Neuronal stem cell (in vitro differentiated cells): Measurements from ENCODE around the gene CBL.
A peak's percentile ranks its signal among the peaks of the same experiment; 100 is the strongest.

Experiments
- DNase-seq: peaks from one replicate; pipeline ENCODE4 v3.0.0-alpha.2; 2013; ENCODE audit warnings: low spot score
- H2AFZ ChIP-seq: one replicate; pipeline ENCODE4 v1.6.1; 2013; ENCODE audit warnings: mild to moderate bottlenecking, low read length, inconsistent platforms
- H2AK5ac ChIP-seq: 2 replicates; pipeline ENCODE4 v1.6.1; 2013; ENCODE audit warnings: low read depth, mild to moderate bottlenecking, inconsistent platforms, low read length, moderate library complexity, mixed read lengths
- H2BK120ac ChIP-seq: 2 replicates; pipeline ENCODE4 v1.6.1; 2013; ENCODE audit warnings: low read depth, mild to moderate bottlenecking, inconsistent platforms, low read length, moderate library complexity, mixed read lengths
- H2BK12ac ChIP-seq: one replicate; pipeline ENCODE4 v1.6.1; 2013; ENCODE audit warnings: low read length, inconsistent platforms
- H2BK15ac ChIP-seq: 2 replicates; pipeline ENCODE4 v1.6.1; 2013; ENCODE audit warnings: mild to moderate bottlenecking, low read length, inconsistent platforms, mixed read lengths
- H2BK5ac ChIP-seq: one replicate; pipeline ENCODE4 v1.6.1; 2013; ENCODE audit warnings: inconsistent platforms, mild to moderate bottlenecking, low read length, moderate library complexity
- H3K14ac ChIP-seq: one replicate; pipeline ENCODE4 v1.6.1; 2013; ENCODE audit warnings: low read length, inconsistent platforms
- H3K18ac ChIP-seq: 2 replicates; pipeline ENCODE4 v1.6.1; 2013; ENCODE audit warnings: low read length, inconsistent platforms
- H3K23ac ChIP-seq: 2 replicates; pipeline ENCODE4 v1.6.1; 2013; ENCODE audit warnings: low read depth, mild to moderate bottlenecking, mixed read lengths, low read length, inconsistent platforms; ENCODE audit not compliant: poor library complexity
- H3K27ac ChIP-seq: replicated peaks from 3 replicates; pipeline ENCODE4 v1.5.1; 2013; ENCODE audit warnings: low read length, inconsistent platforms
- H3K27me3 ChIP-seq, 3 experiments: 2 replicates each; pipeline ENCODE4 v1.6.1; 2013; ENCODE audit warnings: low read length in 3 of 3, mild to moderate bottlenecking in 2 of 3, inconsistent platforms in 1 of 3, low read depth in 1 of 3, mixed read lengths in 1 of 3, moderate library complexity in 1 of 3; ENCODE audit not compliant: control insufficient read depth in 3 of 3, insufficient read depth in 3 of 3
- H3K36me3 ChIP-seq, 2 donors: replicated peaks in 1 of 2; 2 replicates each; pipeline ENCODE4 v1.6.1; 2013; ENCODE audit warnings: low read length in 2 of 2; ENCODE audit not compliant: control insufficient read depth in 2 of 2, insufficient read depth in 2 of 2
- H3K4ac ChIP-seq: 2 replicates; pipeline ENCODE4 v1.6.1; 2013; ENCODE audit warnings: inconsistent platforms, mild to moderate bottlenecking, low read length, moderate library complexity
- H3K4me1 ChIP-seq, 2 donors: 1 replicate in 1 of 2; 2 replicates in 1 of 2; pipeline ENCODE4 v1.6.1; 2013; ENCODE audit warnings: low read length in 2 of 2, low read depth in 1 of 2; ENCODE audit not compliant: control insufficient read depth in 2 of 2, insufficient read depth in 1 of 2
- H3K4me2 ChIP-seq: one replicate; pipeline ENCODE4 v1.6.1; 2013; ENCODE audit warnings: mild to moderate bottlenecking, low read length, inconsistent platforms; ENCODE audit not compliant: insufficient read depth, poor library complexity, severe bottlenecking
- H3K4me3 ChIP-seq, 2 donors: 2 replicates each; pipeline ENCODE4 v1.5.1; 2013; ENCODE audit warnings: low read length in 2 of 2, mild to moderate bottlenecking in 2 of 2, inconsistent platforms in 1 of 2, moderate library complexity in 1 of 2
- H3K79me1 ChIP-seq: one replicate; pipeline ENCODE4 v1.6.1; 2013; ENCODE audit warnings: low read depth, mild to moderate bottlenecking, inconsistent platforms, low read length, moderate library complexity
- H3K9ac ChIP-seq: one replicate; pipeline ENCODE4 v1.6.1; 2013; ENCODE audit warnings: mild to moderate bottlenecking, low read depth, low read length, inconsistent platforms; ENCODE audit not compliant: poor library complexity
- H3K9me3 ChIP-seq, 2 donors: replicated peaks in 1 of 2; 2 replicates each; pipeline versions ENCODE3 to v1.6.1; 2013; ENCODE audit warnings: low read length in 2 of 2, mild to moderate bottlenecking in 2 of 2, inconsistent platforms in 1 of 2, low read depth in 1 of 2, mixed read lengths in 1 of 2, moderate library complexity in 1 of 2; ENCODE audit not compliant: control insufficient read depth in 2 of 2, insufficient read depth in 1 of 2
- H4K8ac ChIP-seq: one replicate; pipeline ENCODE4 v1.6.1; 2013; ENCODE audit warnings: low read depth, mild to moderate bottlenecking, inconsistent platforms, low read length, moderate library complexity
- H4K91ac ChIP-seq: one replicate; pipeline ENCODE4 v1.6.1; 2013; ENCODE audit warnings: low read length, low read depth, mild to moderate bottlenecking, inconsistent platforms; ENCODE audit not compliant: poor library complexity
- WGBS, 2 donors: extraction: QIAGEN DNeasy Blood & Tissue Kit; methylation state at CpG; one replicate each; pipeline ENCODE4 v1.1.7; 2013; ENCODE audit warnings: missing lambda C conversion rate in 2 of 2, mixed read lengths in 1 of 2; ENCODE audit not compliant: insufficient read length in 2 of 2, insufficient replicate concordance in 1 of 2; ENCODE audit errors: extremely low coverage in 2 of 2; 5-methylcytosine and 5-hydroxymethylcytosine counted together

CBL gene

GRCh38 chr11:119341222-119342022 is 135.3 kb downstream of the CBL start:
- Histone ChIP-seq H2BK15ac (peak overlapping the region; percentile 91), H3K27me3 (peaks cover 6 to 58% (median 35%) of the 10 kb centered on the region in 3 experiments), H3K79me1 (peaks cover 3% of the 10 kb centered on the region), H2BK120ac (no peak overlapping the region), H3K4me2 (no peak overlapping the region), H2AK5ac (peak overlapping the region; percentile 91), H2BK12ac (no peak overlapping the region), H3K18ac (peak overlapping the region; percentile 89), H3K4ac (peak overlapping the region; percentile 18), H4K91ac (no peak overlapping the region), H3K14ac (no peak overlapping the region), H4K8ac (no peak overlapping the region), H3K4me1 (peaks cover 22 to 31% of the 10 kb centered on the region in 2 donors), H3K36me3 (peaks cover 7 to 11% of the 10 kb centered on the region in 2 donors), H2BK5ac (peak overlapping the region; percentile 45), H3K4me3 (no peak overlapping the region), H2AFZ (peak overlapping the region; percentile 93), H3K9ac (peak overlapping the region; percentile 24), H3K23ac (peak overlapping the region; percentile 61), H3K9me3 (no peaks in the 10 kb centered on the region), H3K27ac (no peak overlapping the region)
- no CpG with 5 or more reads among the region's 16 CpGs for WGBS, 2 donors
- no peak for DNase-seq

- no CpG with 5 or more reads among the region's 7 CpGs for WGBS, 2 donors
- Histone ChIP-seq H3K27me3 (peaks cover 6 to 64% (median 35%) of the 10 kb centered on the region in 3 experiments), H3K4me1 (peaks cover 22 to 33% of the 10 kb centered on the region in 2 donors)
These were observed 135.8 kb downstream of the CBL start for GRCh38 chr11:119342023-119342300.

GRCh38 chr11:119342362-119343130 is 136.4 kb downstream of the CBL start:
- Histone ChIP-seq H3K27me3 (peaks cover 6 to 70% (median 35%) of the 10 kb centered on the region in 3 experiments), H4K8ac (no peak overlapping the region)
- no peak for DNase-seq

More at GRCh38 chr11:119342023-119342300, 135.8 kb downstream of the CBL start:
- Histone ChIP-seq H3K4me2 (no peak overlapping the region), H4K8ac (no peak overlapping the region), H3K18ac (peak overlapping the region; percentile 77), H3K27ac (no peak overlapping the region), H4K91ac (no peak overlapping the region), H3K4me3 (no peak overlapping the region), H2AFZ (no peak overlapping the region), H3K4ac (no peak overlapping the region), H3K9ac (no peak overlapping the region), H3K23ac (peak overlapping the region; percentile 61), H3K9me3 (no peaks in the 10 kb centered on the region), H3K79me1 (peaks cover 2% of the 10 kb centered on the region), H2BK15ac (peak overlapping the region; percentile 46), H2BK120ac (no peak overlapping the region), H2BK5ac (peak overlapping the region; percentile 45), H3K36me3 (peaks cover 2 to 6% of the 10 kb centered on the region in 2 donors), H3K14ac (peak overlapping the region; percentile 63), H2AK5ac (peak overlapping the region; percentile 91), H2BK12ac (no peak overlapping the region)
- no peak for DNase-seq

GRCh38 chr11:119343726-119344125 is 137.6 kb downstream of the CBL start:
- Histone ChIP-seq H3K79me1 (peaks cover 2% of the 10 kb centered on the region), H3K14ac (no peak overlapping the region), H4K8ac (no peak overlapping the region), H2AK5ac (peak overlapping the region; percentile 42), H3K36me3 (no peaks in the 10 kb centered on the region), H2BK12ac (no peak overlapping the region), H3K4me3 (no peak overlapping the region), H2BK15ac (no peak overlapping the region), H3K4ac (no peak overlapping the region), H2BK5ac (no peak overlapping the region), H2BK120ac (no peak overlapping the region), H2AFZ (no peak overlapping the region), H3K27ac (no peak overlapping the region), H3K9me3 (no peaks in the 10 kb centered on the region), H3K27me3 (peaks cover 6 to 76% (median 35%) of the 10 kb centered on the region in 3 experiments), H3K18ac (peak overlapping the region; percentile 32), H3K4me2 (no peak overlapping the region), H3K4me1 (peaks cover 9 to 21% of the 10 kb centered on the region in 2 donors), H3K9ac (no peak overlapping the region), H4K91ac (no peak overlapping the region), H3K23ac (no peak overlapping the region)
- no CpG with 5 or more reads among the region's 7 CpGs for WGBS, 2 donors
- no peak for DNase-seq

More at GRCh38 chr11:119342362-119343130, 136.4 kb downstream of the CBL start:
- Histone ChIP-seq H3K4me3 (no peak overlapping the region), H2BK15ac (peak overlapping the region; percentile 38), H2BK5ac (peak overlapping the region; percentile 45), H4K91ac (no peak overlapping the region), H3K18ac (peak overlapping the region; percentile 81), H3K9ac (no peak overlapping the region), H2BK120ac (no peak overlapping the region), H3K27ac (no peak overlapping the region), H3K79me1 (peaks cover 2% of the 10 kb centered on the region), H3K4ac (no peak overlapping the region), H3K4me2 (no peak overlapping the region), H3K23ac (peak overlapping the region; percentile 74), H3K14ac (no peak overlapping the region), H3K4me1 (peaks cover 16 to 27% of the 10 kb centered on the region in 2 donors), H2AK5ac (peak overlapping the region; percentile 91), H3K9me3 (no peaks in the 10 kb centered on the region), H3K36me3 (peaks cover 0 to under 1% of the 10 kb centered on the region in 2 donors), H2AFZ (no peak overlapping the region), H2BK12ac (peak overlapping the region; percentile 43)
- no CpG with 5 or more reads among the region's 10 CpGs for WGBS, 2 donors
